HepG2 (cell line): ENCODE data around the gene TRA2B. TPM values are rescaled to one million over a fixed set of nuclear protein-coding genes. Genes with fewer than 3 reads are reported as not detected.
A peak's percentile ranks its signal among the peaks of the same experiment; 100 is the strongest.

Source experiments
- AKAP8 ChIP-seq: sonication (generic); formaldehyde crosslinking; IDR thresholded peaks from 2 replicates; pipeline ENCODE4 v1.5.1; 2020; ENCODE audit warnings: mild to moderate bottlenecking, missing genetic modification reagents
- FOXM1 ChIP-seq: sonication (generic); formaldehyde crosslinking; IDR thresholded peaks from 2 replicates; pipeline ENCODE4 v1.5.0; 2020; ENCODE audit warnings: missing genetic modification reagents
- ISX ChIP-seq: sonication (generic); formaldehyde crosslinking; conservative IDR thresholded peaks from 2 replicates; pipeline ENCODE4 v1.5.0; 2020; ENCODE audit warnings: missing genetic modification reagents
- JUND ChIP-seq: sonication (generic); formaldehyde crosslinking; IDR thresholded peaks from 2 replicates; pipeline ENCODE4 v1.8.0; 2022; ENCODE audit warnings: mild to moderate bottlenecking, missing genetic modification reagents
- MTA1 ChIP-seq: sonication (generic); formaldehyde crosslinking; IDR thresholded peaks from 2 replicates; pipeline ENCODE4 v1.4.0; 2020; ENCODE audit warnings: missing genetic modification reagents, mild to moderate bottlenecking, borderline replicate concordance
- NFIC ChIP-seq: IDR thresholded peaks from 2 replicates; pipeline ENCODE4 v1.6.1; 2012; ENCODE audit warnings: mild to moderate bottlenecking, low read length, inconsistent platforms
- NKX3-1 ChIP-seq: sonication (generic); formaldehyde crosslinking; IDR thresholded peaks from 2 replicates; pipeline ENCODE4 v1.5.0; 2020; ENCODE audit warnings: missing genetic modification reagents
- POLR2G ChIP-seq: fragments of 200-400 bp; formaldehyde crosslinking; IDR thresholded peaks from 2 replicates; pipeline ENCODE4 v1.6.1; 2018; ENCODE audit warnings: mild to moderate bottlenecking, low read depth, low read length, moderate library complexity
- RXRA ChIP-seq: sonication (generic); formaldehyde crosslinking; IDR thresholded peaks from 2 replicates; pipeline ENCODE4 v1.5.1; 2020; ENCODE audit warnings: missing genetic modification reagents
- SP2 ChIP-seq: sonication (generic); formaldehyde crosslinking; IDR thresholded peaks from 2 replicates; pipeline ENCODE4 v1.5.1; 2020; ENCODE audit warnings: mild to moderate bottlenecking, missing genetic modification reagents
- SPEN ChIP-seq: sonication (generic); formaldehyde crosslinking; IDR thresholded peaks from 2 replicates; pipeline ENCODE4 v1.5.1; 2020; ENCODE audit warnings: low read depth, mild to moderate bottlenecking, missing genetic modification reagents
- ZMYM4 ChIP-seq: sonication (generic); formaldehyde crosslinking; IDR thresholded peaks from 2 replicates; pipeline ENCODE4 v1.8.1; 2023; ENCODE audit warnings: mild to moderate bottlenecking, missing genetic modification reagents
- ZNF17 ChIP-seq: sonication (generic); formaldehyde crosslinking; IDR thresholded peaks from 2 replicates; pipeline ENCODE4 v1.5.0; 2020; ENCODE audit warnings: mild to moderate bottlenecking, missing genetic modification reagents
- ZNF460 ChIP-seq: sonication (generic); formaldehyde crosslinking; IDR thresholded peaks from 2 replicates; pipeline ENCODE4 v1.5.1; 2020; ENCODE audit warnings: missing genetic modification reagents, mild to moderate bottlenecking, borderline replicate concordance
- ZNF589 ChIP-seq: sonication (generic); formaldehyde crosslinking; conservative IDR thresholded peaks from 2 replicates; pipeline ENCODE4 v1.8.0; 2022; ENCODE audit warnings: mild to moderate bottlenecking, moderate library complexity, missing genetic modification reagents
- ZNF616 ChIP-seq: sonication (generic); formaldehyde crosslinking; IDR thresholded peaks from 2 replicates; pipeline ENCODE4 v1.5.0; 2020; ENCODE audit warnings: low read depth, mild to moderate bottlenecking, missing genetic modification reagents
- ZNF816 ChIP-seq: sonication (generic); formaldehyde crosslinking; IDR thresholded peaks from 2 replicates; pipeline ENCODE4 v1.8.0; 2022; ENCODE audit warnings: missing genetic modification reagents, mild to moderate bottlenecking, borderline replicate concordance
- ZNF850 ChIP-seq: sonication (generic); formaldehyde crosslinking; conservative IDR thresholded peaks from 2 replicates; pipeline ENCODE4 v1.9.0; 2021; ENCODE audit warnings: mild to moderate bottlenecking, missing genetic modification reagents
- ZSCAN25 ChIP-seq: sonication (generic); formaldehyde crosslinking; IDR thresholded peaks from 2 replicates; pipeline ENCODE4 v1.8.0; 2022; ENCODE audit warnings: mild to moderate bottlenecking, missing genetic modification reagents
- polyA plus RNA-seq, 8 experiments: library from polyadenylated mRNA; depleted of rRNA in 3 of 8; stranded (reverse) in 7 of 8; unstranded in 1 of 8; fragments of >200 nt; fragmentation: Illumina TruSeq in 4 of 8; extraction: Trizol in 4 of 8; gene quantifications; 2 replicates each; pipeline versions ENCODE4 v1.2.1 to v1.2.3, GENCODE V29; 2011 to 2016; ENCODE audit warnings: low read depth in 4 of 8, missing spikeins in 1 of 8, mixed read lengths in 1 of 8; ENCODE audit not compliant: insufficient read depth in 1 of 8
- total RNA-seq, 5 experiments: library from RNA; depleted of rRNA; stranded (reverse); fragments of >200 nt; fragmentation: Illumina TruSeq; extraction: Trizol; gene quantifications; 2 replicates each; pipeline ENCODE4 v1.2.3, GENCODE V29; 2016; ENCODE audit warnings: low read depth in 1 of 5
- TF ChIP-seq, protein P1 (sequence below): sonication (generic); formaldehyde crosslinking; IDR thresholded peaks from 2 replicates; pipeline ENCODE4 v1.4.0; 2020; ENCODE audit warnings: missing genetic modification reagents, mild to moderate bottlenecking, borderline replicate concordance
- TF ChIP-seq, protein P2 (sequence below): sonication (generic); formaldehyde crosslinking; IDR thresholded peaks from 2 replicates; pipeline ENCODE4 v1.4.0; 2020; ENCODE audit warnings: missing genetic modification reagents
- TF ChIP-seq, protein P3 (sequence below): sonication (generic); formaldehyde crosslinking; IDR thresholded peaks from 2 replicates; pipeline ENCODE4 v1.8.0; 2022; ENCODE audit warnings: mild to moderate bottlenecking, missing genetic modification reagents, moderate library complexity
- TF ChIP-seq, protein P4 (sequence below): sonication (generic); formaldehyde crosslinking; conservative IDR thresholded peaks from 2 replicates; pipeline ENCODE4 v1.4.0; 2020; ENCODE audit warnings: missing genetic modification reagents

Gene TRA2B
- total and polyA plus RNA-seq, 2 of the 13 experiments (the other 11 are each of a cell fraction or from before 2014, with no cell fraction given) = 105 to 241 TPM

DNA sequence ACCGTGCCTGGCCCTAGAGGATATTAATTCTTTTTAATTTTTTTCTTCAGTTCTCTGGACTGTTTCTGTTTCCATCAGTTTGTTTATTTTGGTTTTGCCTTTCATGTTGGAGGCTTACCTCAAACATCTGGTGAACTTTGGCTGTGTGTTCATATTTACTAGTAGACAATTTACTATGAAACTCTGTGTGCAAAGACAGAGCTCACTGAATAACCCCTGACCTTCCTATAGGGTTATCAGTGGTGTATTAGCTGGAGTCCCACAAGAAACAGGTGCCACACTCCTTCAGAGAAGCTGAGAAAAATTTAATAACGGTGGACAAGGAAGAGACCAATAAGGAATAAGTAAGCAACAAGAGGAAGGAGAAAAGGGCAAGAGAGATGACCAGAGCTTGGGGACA is 28.8 kb upstream of the TRA2B start (continued):
- peak; percentile 48; the same call in 1 of the 2 replicates for TF ChIP-seq RXRA (CRISPR knock-in tag)
- TF ChIP-seq SPEN (CRISPR knock-in tag) = no peak
- TF ChIP-seq ZNF17 (CRISPR knock-in tag) = no peak
- TF ChIP-seq ZNF850 (CRISPR knock-in tag) = no peak
- no peak for TF ChIP-seq NKX3-1
- TF ChIP-seq FOXM1 (CRISPR knock-in tag) = no peak
- no peak for TF ChIP-seq SP2 (CRISPR knock-in tag)
- no peak for TF ChIP-seq AKAP8 (CRISPR knock-in tag)
- TF ChIP-seq MTA1 (CRISPR knock-in tag) = no peak; the same call in 1 of the 2 replicates
- TF ChIP-seq ZNF616 (CRISPR knock-in tag) = no peak
- peak; percentile 54; the same call in 1 of the 2 replicates for TF ChIP-seq ZNF460
- TF ChIP-seq POLR2G = no peak
- TF ChIP-seq, protein P1, sequence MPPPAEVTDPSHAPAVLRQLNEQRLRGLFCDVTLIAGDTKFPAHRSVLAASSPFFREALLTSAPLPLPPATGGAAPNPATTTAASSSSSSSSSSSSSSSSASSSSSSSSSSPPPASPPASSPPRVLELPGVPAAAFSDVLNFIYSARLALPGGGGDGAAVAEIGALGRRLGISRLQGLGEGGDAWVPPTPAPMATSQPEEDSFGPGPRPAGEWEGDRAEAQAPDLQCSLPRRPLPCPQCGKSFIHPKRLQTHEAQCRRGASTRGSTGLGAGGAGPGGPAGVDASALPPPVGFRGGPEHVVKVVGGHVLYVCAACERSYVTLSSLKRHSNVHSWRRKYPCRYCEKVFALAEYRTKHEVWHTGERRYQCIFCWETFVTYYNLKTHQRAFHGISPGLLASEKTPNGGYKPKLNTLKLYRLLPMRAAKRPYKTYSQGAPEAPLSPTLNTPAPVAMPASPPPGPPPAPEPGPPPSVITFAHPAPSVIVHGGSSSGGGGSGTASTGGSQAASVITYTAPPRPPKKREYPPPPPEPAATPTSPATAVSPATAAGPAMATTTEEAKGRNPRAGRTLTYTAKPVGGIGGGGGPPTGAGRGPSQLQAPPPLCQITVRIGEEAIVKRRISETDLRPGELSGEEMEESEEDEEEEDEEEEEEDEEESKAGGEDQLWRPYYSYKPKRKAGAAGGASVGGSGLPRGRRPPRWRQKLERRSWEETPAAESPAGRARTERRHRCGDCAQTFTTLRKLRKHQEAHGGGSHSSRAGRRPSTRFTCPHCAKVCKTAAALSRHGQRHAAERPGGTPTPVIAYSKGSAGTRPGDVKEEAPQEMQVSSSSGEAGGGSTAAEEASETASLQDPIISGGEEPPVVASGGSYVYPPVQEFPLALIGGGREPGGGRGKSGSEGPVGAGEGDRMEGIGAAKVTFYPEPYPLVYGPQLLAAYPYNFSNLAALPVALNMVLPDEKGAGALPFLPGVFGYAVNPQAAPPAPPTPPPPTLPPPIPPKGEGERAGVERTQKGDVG (CRISPR knock-in tag) = no peak
- no peak for TF ChIP-seq ISX (CRISPR knock-in tag)
- peak; percentile 51; the same call in 1 of the 2 replicates for TF ChIP-seq ZMYM4 (CRISPR knock-in tag)
- peak; percentile 83 for TF ChIP-seq NFIC
- TF ChIP-seq, protein P2, sequence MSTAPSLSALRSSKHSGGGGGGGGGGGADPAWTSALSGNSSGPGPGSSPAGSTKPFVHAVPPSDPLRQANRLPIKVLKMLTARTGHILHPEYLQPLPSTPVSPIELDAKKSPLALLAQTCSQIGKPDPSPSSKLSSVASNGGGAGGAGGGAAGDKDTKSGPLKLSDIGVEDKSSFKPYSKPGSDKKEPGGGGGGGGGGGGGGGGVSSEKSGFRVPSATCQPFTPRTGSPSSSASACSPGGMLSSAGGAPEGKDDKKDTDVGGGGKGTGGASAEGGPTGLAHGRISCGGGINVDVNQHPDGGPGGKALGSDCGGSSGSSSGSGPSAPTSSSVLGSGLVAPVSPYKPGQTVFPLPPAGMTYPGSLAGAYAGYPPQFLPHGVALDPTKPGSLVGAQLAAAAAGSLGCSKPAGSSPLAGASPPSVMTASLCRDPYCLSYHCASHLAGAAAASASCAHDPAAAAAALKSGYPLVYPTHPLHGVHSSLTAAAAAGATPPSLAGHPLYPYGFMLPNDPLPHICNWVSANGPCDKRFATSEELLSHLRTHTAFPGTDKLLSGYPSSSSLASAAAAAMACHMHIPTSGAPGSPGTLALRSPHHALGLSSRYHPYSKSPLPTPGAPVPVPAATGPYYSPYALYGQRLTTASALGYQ = peak; percentile 81
- TF ChIP-seq JUND (CRISPR knock-in tag) = no peak
- TF ChIP-seq ZNF589 (CRISPR knock-in tag) = no peak
- 0 out of 2 replicates have a peak, but pooled peaks have one; percentile 34 for TF ChIP-seq ZNF816 (CRISPR knock-in tag)
- TF ChIP-seq, protein P3, sequence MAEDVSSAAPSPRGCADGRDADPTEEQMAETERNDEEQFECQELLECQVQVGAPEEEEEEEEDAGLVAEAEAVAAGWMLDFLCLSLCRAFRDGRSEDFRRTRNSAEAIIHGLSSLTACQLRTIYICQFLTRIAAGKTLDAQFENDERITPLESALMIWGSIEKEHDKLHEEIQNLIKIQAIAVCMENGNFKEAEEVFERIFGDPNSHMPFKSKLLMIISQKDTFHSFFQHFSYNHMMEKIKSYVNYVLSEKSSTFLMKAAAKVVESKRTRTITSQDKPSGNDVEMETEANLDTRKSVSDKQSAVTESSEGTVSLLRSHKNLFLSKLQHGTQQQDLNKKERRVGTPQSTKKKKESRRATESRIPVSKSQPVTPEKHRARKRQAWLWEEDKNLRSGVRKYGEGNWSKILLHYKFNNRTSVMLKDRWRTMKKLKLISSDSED (CRISPR knock-in tag) = no peak
- TF ChIP-seq, protein P4, sequence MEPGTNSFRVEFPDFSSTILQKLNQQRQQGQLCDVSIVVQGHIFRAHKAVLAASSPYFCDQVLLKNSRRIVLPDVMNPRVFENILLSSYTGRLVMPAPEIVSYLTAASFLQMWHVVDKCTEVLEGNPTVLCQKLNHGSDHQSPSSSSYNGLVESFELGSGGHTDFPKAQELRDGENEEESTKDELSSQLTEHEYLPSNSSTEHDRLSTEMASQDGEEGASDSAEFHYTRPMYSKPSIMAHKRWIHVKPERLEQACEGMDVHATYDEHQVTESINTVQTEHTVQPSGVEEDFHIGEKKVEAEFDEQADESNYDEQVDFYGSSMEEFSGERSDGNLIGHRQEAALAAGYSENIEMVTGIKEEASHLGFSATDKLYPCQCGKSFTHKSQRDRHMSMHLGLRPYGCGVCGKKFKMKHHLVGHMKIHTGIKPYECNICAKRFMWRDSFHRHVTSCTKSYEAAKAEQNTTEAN (CRISPR knock-in tag) = peak; percentile 38; the same call in 1 of the 2 replicates
- TF ChIP-seq ZSCAN25 (CRISPR knock-in tag) = no peak; the same call in 1 of the 2 replicates
